ENCODE measurements around the gene MYPN.

Gene MYPN

DNA sequence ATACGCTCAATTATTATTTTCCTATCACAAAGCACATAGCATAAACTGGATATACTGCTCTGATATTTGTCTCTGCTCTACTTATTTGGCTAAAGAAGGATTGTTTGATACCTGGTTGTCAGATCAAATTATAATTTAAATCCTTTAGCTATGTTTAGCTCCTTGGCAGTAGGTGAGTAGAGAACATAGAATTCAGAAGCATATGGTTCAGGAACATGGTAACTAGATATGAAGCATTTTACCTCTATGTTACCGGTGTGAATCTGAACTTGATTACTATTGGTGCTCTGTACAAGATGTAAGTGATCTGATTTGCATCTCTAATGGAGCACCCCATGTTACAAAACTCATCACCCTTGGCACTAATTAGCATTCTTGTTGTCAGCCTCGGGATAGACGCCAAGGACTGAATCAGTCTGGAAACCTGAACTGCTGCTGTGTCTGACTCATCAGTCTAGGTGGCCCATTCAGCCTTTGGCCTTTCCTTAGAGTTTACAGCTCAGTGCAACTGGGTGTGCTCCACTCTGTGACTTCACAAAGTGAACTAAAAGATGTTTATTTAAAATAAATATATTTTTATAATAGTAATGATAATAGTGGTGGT lies 12.3 kb upstream of the MYPN start:
- DNase-seq: no peak

DNA sequence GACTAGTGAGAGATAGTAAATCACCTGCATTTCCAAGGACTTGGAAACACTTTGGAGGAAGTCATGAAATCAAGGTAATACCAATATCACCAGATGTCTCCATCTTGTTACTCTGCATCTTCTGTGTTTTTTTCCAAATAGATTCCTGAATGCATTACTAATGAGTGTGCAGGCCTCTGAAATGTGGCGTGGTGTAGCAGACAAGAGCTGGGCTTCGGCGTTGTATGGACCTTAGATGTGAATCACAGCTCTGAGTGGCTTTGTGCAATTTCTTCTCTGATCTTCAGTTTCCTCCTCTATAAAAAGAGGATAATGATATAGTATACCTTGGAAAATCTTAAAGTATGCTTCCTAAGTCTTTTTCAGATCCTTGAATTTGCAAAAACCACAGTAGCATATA lies 9.6 kb upstream of the MYPN start:
- no peak for DNase-seq

DNA sequence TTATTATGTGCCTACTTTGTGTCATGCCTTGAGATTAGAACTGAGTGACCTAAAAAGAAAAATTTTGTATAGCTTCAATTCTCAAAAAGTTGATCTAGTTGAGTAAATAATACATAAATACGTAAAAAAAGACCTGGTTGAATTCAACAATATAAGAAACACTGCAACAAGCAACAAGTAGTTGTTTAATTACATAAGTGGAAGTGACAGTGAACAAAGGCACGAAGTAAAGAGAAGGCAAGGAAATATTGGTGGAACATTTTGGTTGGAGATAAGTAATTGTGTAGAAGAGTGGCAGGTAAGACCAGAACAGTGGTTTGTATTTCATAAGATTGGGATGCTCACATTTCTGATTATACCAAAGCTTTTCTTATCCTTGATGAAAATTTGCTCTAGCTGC lies 8.2 kb upstream of the MYPN start:
- no peak for DNase-seq

- no peak for DNase-seq
Measured at GRCh38 chr10:68103261-68103878, 5.9 kb upstream of the MYPN start.

DNA sequence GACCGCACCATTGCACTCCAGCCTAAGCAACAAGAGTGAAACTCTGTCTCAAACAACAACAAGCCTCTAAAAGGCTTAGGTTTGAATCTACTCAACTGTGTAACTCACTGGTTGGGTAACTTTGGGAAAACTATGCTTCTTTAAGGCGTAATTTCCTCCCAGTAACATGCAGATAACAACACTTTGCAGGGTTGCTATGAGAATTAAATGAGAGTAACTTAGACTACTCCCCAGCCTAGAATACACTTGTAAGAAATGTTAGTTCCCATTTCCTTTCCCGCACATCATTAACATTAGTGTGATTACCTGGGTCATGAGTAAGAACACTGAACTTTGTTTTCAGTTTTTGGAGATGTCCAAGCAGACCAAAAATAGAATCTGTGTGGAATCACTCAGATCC lies 5.4 kb upstream of the MYPN start:
- no peak for DNase-seq

DNA sequence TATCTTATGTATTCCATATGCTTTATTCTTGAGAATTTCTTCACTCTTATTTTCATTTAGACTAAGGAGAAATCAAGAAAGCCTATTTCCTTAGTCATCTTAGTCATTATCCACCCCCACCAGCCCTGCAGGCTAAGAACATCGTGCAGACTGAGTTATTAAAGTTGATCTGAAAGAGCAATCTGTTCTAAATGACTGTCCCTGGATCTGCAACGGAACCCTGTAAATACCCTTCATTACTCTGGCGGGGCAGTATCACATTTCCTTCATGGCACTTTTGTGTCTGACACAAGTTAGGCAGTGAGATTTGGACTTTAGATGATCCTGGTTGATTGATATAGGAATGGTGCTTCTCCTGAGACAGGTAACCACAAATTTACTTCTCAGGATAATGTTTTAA lies 3.5 kb upstream of the MYPN start:
- DNase-seq: no peak

- DNase-seq: no peak
Measured at GRCh38 chr10:68106656-68107055, 2.6 kb upstream of the MYPN start.

GRCh38 chr10:68107651-68108050 lies 1.6 kb upstream of the MYPN start:
- no peak for DNase-seq

GRCh38 chr10:68108051-68108450 lies 1.2 kb upstream of the MYPN start:
- no peak for DNase-seq

- no peak for DNase-seq
Measured at GRCh38 chr10:68108653-68109052, 635 bp upstream of the MYPN start.

GRCh38 chr10:68110027-68110426 lies 739 bp downstream of the MYPN start:
- DNase-seq: no peak

- no peak for DNase-seq
Measured at GRCh38 chr10:68111584-68111983, 2.3 kb downstream of the MYPN start.

GRCh38 chr10:68112837-68113236 lies 3.5 kb downstream of the MYPN start:
- DNase-seq: no peak

GRCh38 chr10:68118657-68119056 lies 9.4 kb downstream of the MYPN start:
- DNase-seq: no peak

GRCh38 chr10:68121020-68121743 lies 11.9 kb downstream of the MYPN start:
- DNase-seq: no peak

DNA sequence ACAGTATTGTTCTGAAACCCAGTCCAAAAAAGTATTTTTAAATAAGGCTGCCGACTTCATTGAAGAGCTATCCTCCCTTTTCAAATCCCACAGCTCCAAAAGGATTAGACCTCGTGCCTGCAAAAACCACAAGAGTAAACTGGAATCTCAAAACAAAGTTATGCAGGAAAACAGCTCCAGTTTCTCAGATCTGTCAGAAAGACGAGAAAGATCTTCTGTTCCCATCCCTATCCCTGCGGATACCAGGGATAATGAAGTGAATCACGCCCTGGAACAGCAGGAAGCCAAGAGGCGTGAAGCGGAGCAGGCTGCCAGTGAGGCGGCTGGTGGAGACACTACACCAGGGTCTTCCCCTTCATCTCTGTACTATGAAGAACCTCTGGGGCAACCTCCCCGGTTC lies 12.6 kb downstream of the MYPN start:
- DNase-seq: no peak

DNA sequence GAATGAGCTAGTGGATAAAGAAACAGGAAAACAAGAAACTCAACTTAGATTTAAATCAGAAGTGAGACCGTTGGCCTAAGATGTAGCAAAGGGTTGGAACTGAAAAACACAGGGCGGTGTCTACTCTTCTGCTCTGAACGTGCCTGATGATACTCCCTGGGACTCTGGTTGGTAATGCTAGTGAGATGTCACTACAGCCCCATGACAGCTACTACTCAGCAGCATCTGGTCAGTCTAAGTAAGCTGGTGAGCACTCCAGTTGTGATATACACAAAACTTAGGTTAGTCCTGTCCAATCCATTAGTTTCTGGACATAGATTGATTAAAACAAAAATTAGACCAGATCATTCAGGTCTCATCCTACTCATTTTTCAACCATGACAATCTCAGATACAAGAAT lies 15.4 kb downstream of the MYPN start:
- no peak for DNase-seq

- no peak for DNase-seq
Measured at GRCh38 chr10:68125772-68126171, 16.5 kb downstream of the MYPN start.

DNA sequence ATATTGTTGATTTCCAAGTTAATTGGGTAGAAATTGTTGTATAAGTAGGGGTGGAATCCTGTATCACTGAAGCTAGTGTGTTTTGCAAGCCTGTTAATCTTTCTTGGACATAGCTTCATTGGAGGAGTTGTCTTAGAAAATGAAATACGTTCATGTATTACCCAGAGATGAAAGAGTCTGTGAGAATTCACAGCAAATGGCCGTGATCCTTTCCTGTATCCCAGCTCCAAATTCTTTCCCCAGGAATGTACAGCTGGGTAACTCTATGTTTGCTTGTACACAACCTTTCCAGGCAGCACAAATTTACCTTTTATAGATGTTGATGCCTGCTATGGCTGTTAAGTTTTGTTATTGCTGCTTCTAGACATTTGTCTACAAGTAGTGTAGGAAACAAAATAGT lies 18.7 kb downstream of the MYPN start:
- no peak for DNase-seq

DNA sequence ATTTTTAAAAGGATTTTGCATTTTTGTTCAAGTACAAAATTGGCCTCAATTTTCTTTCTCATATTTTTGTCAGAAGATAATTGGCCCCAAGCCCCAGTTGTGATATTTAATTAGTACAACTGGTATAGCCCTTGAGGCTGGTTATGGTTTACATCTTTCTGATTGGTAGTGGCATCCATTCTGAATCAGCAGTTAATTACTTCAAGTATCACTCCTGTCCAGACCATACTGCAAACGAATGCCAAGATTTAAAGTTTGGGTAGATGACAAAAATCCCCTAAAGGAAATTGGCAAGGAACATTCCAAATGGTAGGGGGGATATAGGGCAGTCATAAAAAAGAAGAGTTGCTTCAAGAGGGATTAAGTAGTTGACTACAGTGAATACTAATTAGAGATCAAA lies 23.1 kb downstream of the MYPN start:
- DNase-seq: no peak

- no peak for DNase-seq
Measured at GRCh38 chr10:68133523-68133922, 24.2 kb downstream of the MYPN start.

DNA sequence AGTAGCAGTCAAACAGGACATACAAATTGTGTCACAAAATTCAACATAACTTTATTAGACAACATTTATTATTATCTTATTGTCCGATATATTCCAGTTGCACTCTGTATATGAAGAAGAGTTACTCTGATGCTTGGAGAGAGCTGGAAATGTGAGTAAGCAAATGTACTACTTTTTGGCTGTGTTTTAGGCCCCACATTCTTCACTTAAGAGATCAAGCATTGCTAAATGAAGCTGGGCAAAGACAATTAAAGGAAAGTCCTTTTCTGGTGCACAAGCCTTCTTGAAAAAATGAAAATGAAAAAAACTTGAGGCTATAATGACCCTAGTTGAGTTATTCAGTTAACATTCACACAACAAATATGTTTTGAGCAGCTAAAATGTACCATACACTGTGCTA lies 26.1 kb downstream of the MYPN start:
- DNase-seq: no peak

GRCh38 chr10:68135922-68136792 lies 26.9 kb downstream of the MYPN start:
- no peak for DNase-seq

- no peak for DNase-seq
Measured at GRCh38 chr10:68137171-68137570, 27.9 kb downstream of the MYPN start.

All from CD4-positive, alpha-beta T cell treated with Interleukin-1 beta for 1 hour (primary cell).